ENCODE data around the gene PLA2G6.

GRCh38 chr22:38110008-38110862, 71.4 kb downstream of the PLA2G6 start, which contains the start of gene BAIAP2L2:
- TF ChIP-seq CTCF (conservative IDR thresholded peaks at IDR 0.05; ENCODE audit: low read depth, low read length): no peak
- no peak for TF ChIP-seq USF2 (IDR thresholded peaks at IDR 0.05; ENCODE audit: low read depth, low read length)
- no peak for TF ChIP-seq NFE2L2 (IDR thresholded peaks at IDR 0.05; ENCODE audit: low read depth, low read length)
- TF ChIP-seq BHLHE40 (IDR thresholded peaks at IDR 0.05; ENCODE audit: low read depth, low read length): no peak
- no peak for TF ChIP-seq SMC3 (IDR thresholded peaks at IDR 0.05; ENCODE audit: low read depth, low read length)
- TF ChIP-seq POLR2A (IDR thresholded peaks at IDR 0.05; ENCODE audit: low read depth, low read length): no peak
- TF ChIP-seq MAFK (IDR thresholded peaks at IDR 0.05; ENCODE audit: low read depth, low read length): no peak
- no peak for TF ChIP-seq RAD21 (IDR thresholded peaks at IDR 0.05; ENCODE audit: low read length)
- no peak for TF ChIP-seq CEBPB (IDR thresholded peaks at IDR 0.05; ENCODE audit: low read depth, low read length)
- TF ChIP-seq FOS (IDR thresholded peaks at IDR 0.05; ENCODE audit: low read depth, low read length): no peak

Data from IMR-90 (cell line).